ENCODE data around the gene FBXL16.
"Not testable (repeated sequence)": the region's sequence is repeated elsewhere in the genome, so short reads cannot be mapped to it uniquely, and the experiment has no call there.

The FBXL16 gene

DNA sequence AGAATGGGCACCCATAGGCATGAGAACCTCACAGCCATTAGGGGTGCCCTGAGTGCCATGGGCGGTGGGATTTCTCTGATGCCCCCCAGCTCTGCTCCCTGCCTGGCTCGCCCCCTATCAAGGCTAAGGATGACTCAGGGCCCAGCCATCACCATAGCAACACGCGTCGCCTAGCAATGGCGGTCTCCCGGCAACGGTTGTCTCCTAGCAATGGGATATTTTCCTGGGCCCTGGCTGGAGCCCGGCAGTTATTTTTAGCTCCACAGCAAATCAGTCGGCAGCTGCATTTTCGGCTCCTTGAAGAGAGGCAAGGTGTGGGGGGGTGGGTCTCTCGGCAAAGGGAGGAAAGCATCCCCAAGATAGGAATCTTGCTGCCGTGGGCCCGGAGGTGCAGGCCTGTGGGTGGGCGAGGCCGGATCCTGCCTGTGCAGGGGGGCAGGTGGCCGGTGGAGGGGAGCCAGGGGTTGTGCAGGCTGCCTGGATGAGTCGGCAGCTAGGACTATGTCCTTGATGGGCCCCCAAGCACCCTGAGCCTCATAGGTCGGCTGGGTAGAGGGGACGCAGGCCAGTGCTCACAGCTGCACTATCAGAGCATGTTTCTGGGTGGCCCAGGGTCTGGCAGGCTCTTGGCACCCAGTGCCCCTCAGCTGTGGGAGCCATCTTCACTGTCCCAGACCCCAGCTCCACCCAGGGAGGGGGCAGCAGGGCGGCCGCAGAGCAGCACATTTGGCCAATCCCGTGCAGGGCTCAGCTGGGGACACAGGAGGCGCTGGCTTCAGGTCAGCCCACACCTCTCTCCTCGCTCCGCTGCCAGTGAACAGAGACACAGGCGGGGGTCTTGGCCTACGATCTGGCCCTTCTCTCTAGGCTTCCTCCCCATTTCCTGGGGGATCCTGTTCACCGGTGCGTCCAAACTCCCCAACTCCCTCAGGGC lies 4.2 kb upstream of the FBXL16 start:
- peak; percentile 40 for DNase-seq (ENCODE audit: low read depth)

- no peak for DNase-seq (ENCODE audit: low read depth)
Measured at GRCh38 chr16:708959-709358, 3.4 kb upstream of the FBXL16 start.

DNA sequence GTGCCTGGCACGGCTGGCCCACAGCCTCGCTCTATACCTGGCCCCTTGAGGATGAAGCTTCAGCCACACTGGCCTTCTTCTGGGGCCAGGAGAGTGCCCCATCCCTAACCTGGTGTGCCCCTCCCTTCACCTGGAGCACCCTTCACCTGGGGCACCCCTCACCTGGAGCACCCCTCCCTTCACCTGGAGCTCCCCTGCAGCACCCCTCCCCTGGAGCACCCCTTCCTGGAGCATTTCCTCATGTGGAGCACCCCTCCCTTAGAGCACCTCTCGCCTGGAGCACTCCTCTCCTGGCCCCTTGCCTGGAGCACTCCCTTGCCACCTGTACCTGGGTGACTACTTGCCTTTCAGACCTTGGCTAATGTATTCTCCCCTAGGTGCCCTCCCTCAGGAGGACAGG lies 2.4 kb upstream of the FBXL16 start:
- DNase-seq (ENCODE audit: low read depth), result no peak

- no peak for DNase-seq (ENCODE audit: low read depth)
Measured at GRCh38 chr16:707062-707538, 1.5 kb upstream of the FBXL16 start.

GRCh38 chr16:706189-707061 lies 824 bp upstream of the FBXL16 start:
- DNase-seq (ENCODE audit: low read depth), result no peak

DNA sequence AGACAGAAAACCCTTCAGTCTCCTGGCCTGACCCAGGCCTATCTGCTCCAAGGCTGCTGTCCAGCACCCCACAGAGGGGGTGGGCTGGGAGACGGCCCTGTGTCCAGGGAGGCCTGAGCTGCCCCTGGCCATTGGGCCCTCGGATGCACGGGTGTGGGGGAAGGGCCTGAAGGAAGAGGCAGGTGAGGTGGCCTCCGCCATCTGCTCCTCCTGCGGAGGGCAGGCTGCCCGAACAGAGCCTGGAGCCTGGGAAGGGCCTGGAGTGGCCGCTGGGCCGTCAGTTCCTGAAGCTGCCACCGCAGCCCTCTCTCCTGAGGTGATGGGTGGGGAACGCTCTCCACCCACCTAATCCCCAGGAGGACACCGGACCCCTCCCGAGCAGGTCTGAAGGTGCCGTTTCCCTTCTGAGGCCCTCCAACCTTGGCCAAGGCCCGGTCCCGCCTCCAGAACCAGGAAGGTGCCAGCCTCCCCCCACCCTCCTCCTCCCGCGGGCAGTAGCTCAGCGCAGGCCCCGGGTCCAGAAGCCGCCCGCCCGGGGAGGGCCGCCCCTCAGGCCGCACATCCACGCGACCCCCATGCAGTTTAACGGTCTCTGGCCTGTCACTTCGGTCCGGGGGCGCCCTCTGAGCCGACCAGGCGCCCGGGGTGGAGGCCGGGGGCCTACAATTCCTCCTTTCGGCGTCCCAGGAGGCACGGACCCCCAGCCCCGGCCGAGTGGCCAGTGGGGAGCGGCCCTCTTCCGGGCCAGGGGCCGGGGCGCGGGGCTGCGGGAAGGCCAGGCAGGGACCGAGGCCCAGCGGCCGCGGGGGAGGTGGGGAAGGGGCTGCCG lies 835 bp downstream of the FBXL16 start:
- no peak for DNase-seq (ENCODE audit: low read depth)

- DNase-seq (ENCODE audit: low read depth), result no peak
Measured at GRCh38 chr16:704047-704446, 1.6 kb downstream of the FBXL16 start.

- DNase-seq (ENCODE audit: low read depth), result no peak
Measured at GRCh38 chr16:703406-703805, 2.2 kb downstream of the FBXL16 start.

DNA sequence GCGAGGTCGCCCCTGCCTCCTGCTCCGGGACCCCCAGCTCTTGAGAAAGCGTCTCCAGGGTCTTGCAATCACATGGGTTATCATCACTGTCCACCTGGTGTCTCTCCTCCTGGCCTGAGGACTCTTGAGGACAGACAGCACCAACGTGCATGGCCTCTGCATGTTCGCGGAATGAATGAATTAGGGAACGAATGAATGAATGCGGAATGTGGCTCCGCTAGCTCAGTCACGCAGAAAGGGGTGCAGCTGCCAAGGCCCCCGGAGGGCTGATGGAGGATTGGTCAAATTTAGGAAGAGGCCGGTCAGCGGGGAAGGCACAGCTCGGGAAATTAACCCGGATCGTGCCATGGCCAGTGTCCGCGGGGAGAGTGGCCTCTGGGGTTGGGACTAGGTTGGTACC lies 3.3 kb downstream of the FBXL16 start:
- DNase-seq (ENCODE audit: low read depth), result no peak

- no peak for DNase-seq (ENCODE audit: low read depth)
Measured at GRCh38 chr16:700684-701584, 4.7 kb downstream of the FBXL16 start.

DNA sequence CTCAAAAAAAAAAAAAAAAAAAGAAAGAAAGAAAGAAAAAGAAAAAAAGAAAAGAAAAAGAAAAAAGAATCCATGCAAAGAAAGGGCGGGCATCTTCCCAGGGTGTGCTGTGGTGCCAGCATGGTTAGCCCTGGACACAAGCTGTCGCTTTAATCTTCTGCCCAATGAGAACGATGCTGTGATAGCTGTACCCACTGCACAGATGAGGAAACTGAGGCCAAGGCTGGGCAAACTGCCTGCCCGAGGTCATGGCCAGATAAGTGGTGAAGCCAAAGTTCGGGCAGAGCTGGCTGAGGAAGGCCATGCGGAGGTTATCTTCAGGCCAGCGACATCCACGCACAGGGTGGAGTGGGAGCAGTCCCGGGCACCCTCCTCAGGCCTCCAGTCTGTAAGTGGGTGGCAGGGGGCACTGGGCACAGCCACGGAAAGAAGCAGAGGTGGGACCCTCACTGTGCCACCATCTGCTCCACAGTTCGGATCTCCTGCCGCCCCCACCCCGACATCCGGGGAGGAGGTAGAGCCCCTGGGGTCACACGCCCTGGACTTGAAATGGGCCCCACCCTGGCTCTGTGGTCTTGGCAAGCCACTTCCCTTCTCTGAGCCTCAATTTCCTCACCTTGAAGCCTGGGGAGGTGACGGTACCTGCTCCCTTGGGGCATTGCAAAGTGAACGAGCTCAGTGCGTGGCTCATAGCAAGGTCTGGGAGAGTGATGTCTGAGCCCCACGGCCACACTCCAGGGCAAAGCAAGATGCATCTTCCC lies 6.5 kb downstream of the FBXL16 start:
- DNase-seq (ENCODE audit: low read depth), result no peak

DNA sequence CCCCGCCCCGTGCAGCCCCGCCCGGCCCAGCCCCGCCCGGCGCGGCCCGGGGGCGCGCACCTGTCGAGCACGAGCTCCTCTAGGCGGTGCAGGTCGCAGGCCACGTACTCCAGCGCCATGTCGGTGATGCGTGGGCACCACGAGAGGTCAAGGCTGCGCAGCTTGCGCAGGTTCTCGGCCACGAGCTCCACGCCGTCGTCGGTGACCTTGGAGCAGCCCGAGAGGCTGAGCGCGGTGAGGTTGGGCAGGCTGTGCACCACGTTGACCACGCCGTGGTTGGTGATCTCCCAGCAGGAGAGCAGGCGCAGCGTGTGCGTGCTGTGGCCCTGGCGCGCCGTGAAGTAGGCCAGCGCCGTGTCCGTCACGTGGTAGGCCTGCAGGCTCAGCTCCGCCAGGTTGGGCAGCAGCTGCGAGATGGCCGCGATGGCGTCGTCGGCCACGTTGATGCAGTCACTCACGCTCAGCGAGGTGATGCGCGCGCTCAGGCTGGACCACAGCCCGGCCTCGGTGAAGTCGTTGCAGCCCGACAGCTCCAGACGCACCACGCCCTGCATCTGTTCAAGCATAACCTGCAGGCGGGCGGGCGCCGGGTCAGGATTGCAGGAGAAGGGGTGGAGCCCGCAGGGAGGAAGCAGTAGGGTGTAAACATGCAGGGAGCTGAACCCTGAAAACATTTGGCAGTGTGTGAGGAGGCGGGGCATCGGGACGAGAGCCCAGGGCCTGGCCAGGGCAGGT lies 10.1 kb downstream of the FBXL16 start:
- no peak for DNase-seq (ENCODE audit: low read depth)

DNA sequence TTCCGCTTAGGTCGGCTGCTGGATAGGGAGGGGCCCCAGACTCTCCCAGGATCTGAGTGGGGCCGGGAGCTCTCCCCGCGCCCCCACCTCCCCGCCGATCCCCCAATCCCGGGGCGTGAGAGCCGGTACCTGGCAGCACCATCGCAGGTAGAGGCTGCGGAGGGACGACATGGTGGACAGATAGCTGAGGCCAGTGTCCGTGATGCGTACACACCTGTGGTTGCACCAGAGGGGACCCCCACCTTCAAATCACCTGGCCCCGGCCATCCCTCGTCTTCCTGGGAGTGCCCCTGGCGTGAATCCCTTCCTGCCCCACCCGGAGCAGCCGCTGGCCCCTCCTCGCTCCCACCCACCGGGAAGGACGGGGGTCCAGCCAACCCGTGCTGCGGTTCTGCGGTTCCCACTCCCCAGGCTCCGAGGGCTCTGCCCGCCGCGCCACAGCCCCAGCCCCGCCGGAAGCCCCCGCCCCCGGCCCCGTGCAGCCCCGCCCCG lies 10.7 kb downstream of the FBXL16 start:
- DNase-seq (ENCODE audit: low read depth), result no peak

GRCh38 chr16:694187-694862 lies 11.3 kb downstream of the FBXL16 start:
- no peak for DNase-seq (ENCODE audit: low read depth)

- DNase-seq (ENCODE audit: low read depth), result no peak
Measured at GRCh38 chr16:693766-694165, 11.8 kb downstream of the FBXL16 start.

GRCh38 chr16:693364-693763 lies 12.2 kb downstream of the FBXL16 start:
- no peak for DNase-seq (ENCODE audit: low read depth)

- no peak for DNase-seq (ENCODE audit: low read depth)
Measured at GRCh38 chr16:692356-693108, 13.1 kb downstream of the FBXL16 start.

DNA sequence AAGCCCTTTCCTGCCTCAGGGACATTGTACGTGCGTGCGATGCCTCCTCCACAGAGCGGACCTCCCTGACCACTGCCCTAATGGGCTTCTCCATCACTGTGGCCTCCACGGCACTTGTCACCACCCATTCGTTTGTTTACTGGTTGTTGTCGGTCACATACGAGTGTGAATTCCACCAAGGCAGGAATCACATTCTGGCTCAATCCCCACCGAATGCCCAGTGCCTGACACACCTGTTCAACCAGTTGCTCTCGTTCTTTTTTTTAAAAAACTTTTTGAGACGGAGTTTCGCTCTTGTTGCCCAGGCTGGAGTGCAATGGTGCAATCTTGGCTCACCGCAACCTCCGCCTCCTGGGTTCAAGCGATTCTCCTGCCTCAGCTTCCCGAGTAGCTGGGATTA lies 14.4 kb downstream of the FBXL16 start:
- not testable (repeated sequence) for DNase-seq (ENCODE audit: low read depth)
